ENCODE results near the gene TAF11L10. TPM values are rescaled to one million over a fixed set of nuclear protein-coding genes. Genes with fewer than 3 reads are reported as not detected.
"Not testable (repeated sequence)": the region's sequence is repeated elsewhere in the genome, so short reads cannot be mapped to it uniquely, and the experiment has no call there.

Gene TAF11L10
- total and polyA plus RNA-seq, 2 of the 4 experiments (the other 2 are of a cell fraction), result not detected

GRCh38 chr5:17614872-17615605 is 17.4 kb upstream of the TAF11L10 start:
- Histone ChIP-seq H2BK20ac (ENCODE audit: low read depth, low read length) (no peak overlapping the region), H4K91ac (ENCODE audit: insufficient read depth, low read depth, low read length) (no peak overlapping the region), H4K8ac (ENCODE audit: low read depth in 2 of 2, low read length in 2 of 2) (no peak overlapping the region), H4K20me1 (ENCODE audit: insufficient read depth, low read length) (no peaks in the 10 kb centered on the region), H3K4me1 (ENCODE audit: control insufficient read depth, insufficient read depth, low read length) (no peaks in the 10 kb centered on the region), H3K56ac (ENCODE audit: extremely low read depth, insufficient read depth, low read length) (no peak overlapping the region), H3K79me1 (ENCODE audit: low read depth in 1 of 2, low read length in 2 of 2) (no peaks in the 10 kb centered on the region), H3K27me3 (ENCODE audit: control insufficient read depth, insufficient read depth, low read length) (no peaks in the 10 kb centered on the region), H3K4me2 (ENCODE audit: low read depth, low read length) (no peak overlapping the region), H2BK15ac (ENCODE audit: low read depth, low read length) (no peak overlapping the region), H4K5ac (ENCODE audit: low read depth, low read length) (no peak overlapping the region), H2BK5ac (ENCODE audit: low read depth, low read length, poor library complexity, severe bottlenecking) (no peak overlapping the region), H3K9me1 (ENCODE audit: insufficient read depth, low read length) (no peaks in the 10 kb centered on the region), H3K9me3 (ENCODE audit: control insufficient read depth, insufficient read depth, low read length) (no peaks in the 10 kb centered on the region), H3K27ac (ENCODE audit: insufficient read depth, low read length) (no peak overlapping the region), H3K4ac (ENCODE audit: low read depth, low read length) (no peak overlapping the region), H2AK5ac (ENCODE audit: low read depth, low read length) (no peak overlapping the region), H3K36me3 (ENCODE audit: control insufficient read depth, insufficient read depth, low read length) (no peaks in the 10 kb centered on the region), H3K9ac (ENCODE audit: low read depth, low read length) (no peak overlapping the region), H3K14ac (replicated peaks; ENCODE audit: low read depth, low read length) (no peak overlapping the region), H3K23ac (ENCODE audit: low read depth, low read length) (no peak overlapping the region), H2BK120ac (ENCODE audit: low read depth, low read length) (no peak overlapping the region), H2AK9ac (replicated peaks; ENCODE audit: low read depth, low read length, poor library complexity) (no peak overlapping the region), H3K4me3 (ENCODE audit: insufficient read depth, low read depth, low read length) (no peak overlapping the region), H2AFZ (replicated peaks; ENCODE audit: low read length, poor library complexity) (no peak overlapping the region), H3K18ac (ENCODE audit: low read depth, low read length) (no peak overlapping the region)
- in situ Hi-C loops (cut with MboI; ENCODE audit: low sequenced_read_pairs) (no loop called here), dilution Hi-C loops (cut with HindIII; ENCODE audit: low sequenced_read_pairs, unreplicated experiment) (no loop called here), intact Hi-C loops (cut with micrococcal nuclease) (no loop called here)
- no peak for ATAC-seq (ENCODE audit: low read depth)
- 76% methylated on average over 8 of the region's 17 CpGs; no CpG with 5 or more reads in 1 of the 2 experiments for WGBS, 2 experiments (ENCODE audit: extremely low coverage in 2 of 2, insufficient read length in 1 of 2)
- no peak for DNase-seq
- CTCF ChIA-PET, result no interaction called here
- no TSS peak for BruUV-seq (replicated peaks)
- no peak for TF ChIP-seq NFE2L2 (IDR thresholded peaks at IDR 0.05; ENCODE audit: low read depth, low read length)
- POLR2A ChIA-PET (ENCODE audit: unreplicated experiment), result no interaction called here

- H2BK15ac ChIP-seq (ENCODE audit: low read depth, low read length); CTCF ChIA-PET; H4K20me1 ChIP-seq (ENCODE audit: insufficient read depth, low read length); H4K8ac ChIP-seq (ENCODE audit: low read depth in 2 of 2, low read length in 2 of 2); H3K9ac ChIP-seq (ENCODE audit: low read depth, low read length); dilution Hi-C loops (cut with HindIII; ENCODE audit: low sequenced_read_pairs, unreplicated experiment); POLR2A ChIA-PET (ENCODE audit: unreplicated experiment); DNase-seq; H3K23ac ChIP-seq (ENCODE audit: low read depth, low read length); BruUV-seq (replicated peaks); H2BK120ac ChIP-seq (ENCODE audit: low read depth, low read length); H3K18ac ChIP-seq (ENCODE audit: low read depth, low read length); H4K91ac ChIP-seq (ENCODE audit: insufficient read depth, low read depth, low read length); H2AK9ac ChIP-seq (replicated peaks; ENCODE audit: low read depth, low read length, poor library complexity); H3K4me3 ChIP-seq (ENCODE audit: insufficient read depth, low read depth, low read length); ATAC-seq (ENCODE audit: low read depth); H3K56ac ChIP-seq (ENCODE audit: extremely low read depth, insufficient read depth, low read length); H3K9me3 ChIP-seq (ENCODE audit: control insufficient read depth, insufficient read depth, low read length); H3K27ac ChIP-seq (ENCODE audit: insufficient read depth, low read length); H2BK5ac ChIP-seq (ENCODE audit: low read depth, low read length, poor library complexity, severe bottlenecking); in situ Hi-C loops (cut with MboI; ENCODE audit: low sequenced_read_pairs); H3K79me1 ChIP-seq (ENCODE audit: low read depth in 1 of 2, low read length in 2 of 2); H3K4ac ChIP-seq (ENCODE audit: low read depth, low read length); H3K4me1 ChIP-seq (ENCODE audit: control insufficient read depth, insufficient read depth, low read length); H3K4me2 ChIP-seq (ENCODE audit: low read depth, low read length); H2AK5ac ChIP-seq (ENCODE audit: low read depth, low read length); H3K36me3 ChIP-seq (ENCODE audit: control insufficient read depth, insufficient read depth, low read length); intact Hi-C loops (cut with micrococcal nuclease); H3K27me3 ChIP-seq (ENCODE audit: control insufficient read depth, insufficient read depth, low read length); H3K14ac ChIP-seq (replicated peaks; ENCODE audit: low read depth, low read length); H3K9me1 ChIP-seq (ENCODE audit: insufficient read depth, low read length); H2BK20ac ChIP-seq (ENCODE audit: low read depth, low read length); H2AFZ ChIP-seq (replicated peaks; ENCODE audit: low read length, poor library complexity); H4K5ac ChIP-seq (ENCODE audit: low read depth, low read length): not testable (repeated sequence)
- WGBS, 2 experiments (ENCODE audit: extremely low coverage in 2 of 2, insufficient read length in 1 of 2), result no CpG with 5 or more reads among the region's 2 CpGs
Measured at GRCh38 chr5:17610092-17610491, 12.5 kb upstream of the TAF11L10 start, which contains the start of gene TAF11L12. TSS of gene TAF11L12 (plus strand) at chr5:17610392.
